Measurements from ENCODE around the gene FARP1. TPM values are rescaled to one million over a fixed set of nuclear protein-coding genes. Genes with fewer than 3 reads are reported as not detected.
A peak's percentile ranks its signal among the peaks of the same experiment; 100 is the strongest.

The FARP1 gene
- total RNA-seq, 1 donor from 2014 or later, result 36.5 TPM

- Histone ChIP-seq H3K4me3 (ENCODE audit: low read length in 3 of 3) (peak overlapping the region in 2 of 3 donors; percentile 63 to 67), H3K36me3 (ENCODE audit: control insufficient read depth in 3 of 3, insufficient read depth in 3 of 3, low read length in 3 of 3) (peaks cover 0 to 7% (median 4%) of the 10 kb centered on the region in 3 donors), H3K9ac (ENCODE audit: low read depth in 1 of 3, low read length in 3 of 3) (peak overlapping the region in 1 of 3 donors; percentile 72), H3K4me1 (ENCODE audit: control insufficient read depth in 3 of 3, insufficient read depth in 3 of 3, low read length in 3 of 3) (peaks cover 6 to 19% (median 8%) of the 10 kb centered on the region in 3 donors), H3K9me3 (ENCODE audit: control insufficient read depth in 3 of 3, low read length in 3 of 3) (no peaks in the 10 kb centered on the region), H3K27me3 (ENCODE audit: control insufficient read depth in 3 of 3, insufficient read depth in 3 of 3, low read length in 3 of 3) (no peaks in the 10 kb centered on the region), H3K27ac (ENCODE audit: low read depth, low read length) (no peak overlapping the region)
These were observed 285.5 kb downstream of the FARP1 start for GRCh38 chr13:98428256-98428966.

- no peaks in the 10 kb centered on the region for H3K9me3 ChIP-seq (ENCODE audit: control insufficient read depth in 3 of 3, low read length in 3 of 3)
- no peak overlapping the region for H3K9ac ChIP-seq (ENCODE audit: low read depth in 1 of 3, low read length in 3 of 3)
- H3K27me3 ChIP-seq (ENCODE audit: control insufficient read depth in 3 of 3, insufficient read depth in 3 of 3, low read length in 3 of 3), result no peaks in the 10 kb centered on the region
- peaks cover 0 to 5% (median 4%) of the 10 kb centered on the region in 3 donors for H3K36me3 ChIP-seq (ENCODE audit: control insufficient read depth in 3 of 3, insufficient read depth in 3 of 3, low read length in 3 of 3)
- peaks cover 6 to 19% (median 8%) of the 10 kb centered on the region in 3 donors for H3K4me1 ChIP-seq (ENCODE audit: control insufficient read depth in 3 of 3, insufficient read depth in 3 of 3, low read length in 3 of 3)
- no peak overlapping the region for H3K27ac ChIP-seq (ENCODE audit: low read depth, low read length)
- H3K4me3 ChIP-seq (ENCODE audit: low read length in 3 of 3), result no peak overlapping the region
These were observed 286.2 kb downstream of the FARP1 start for GRCh38 chr13:98429081-98429480.

GRCh38 chr13:98429531-98429930 is 286.6 kb downstream of the FARP1 start:
- peaks cover 0 to 5% (median 4%) of the 10 kb centered on the region in 3 donors for H3K36me3 ChIP-seq (ENCODE audit: control insufficient read depth in 3 of 3, insufficient read depth in 3 of 3, low read length in 3 of 3)

GRCh38 chr13:98429977-98430736 is 287.3 kb downstream of the FARP1 start:
- Histone ChIP-seq H3K4me1 (ENCODE audit: control insufficient read depth in 3 of 3, insufficient read depth in 3 of 3, low read length in 3 of 3) (peaks cover 6 to 21% (median 8%) of the 10 kb centered on the region in 3 donors), H3K4me3 (ENCODE audit: low read length in 3 of 3) (no peak overlapping the region), H3K27me3 (ENCODE audit: control insufficient read depth in 3 of 3, insufficient read depth in 3 of 3, low read length in 3 of 3) (no peaks in the 10 kb centered on the region), H3K36me3 (ENCODE audit: control insufficient read depth in 3 of 3, insufficient read depth in 3 of 3, low read length in 3 of 3) (peaks cover 0 to 5% (median 4%) of the 10 kb centered on the region in 3 donors), H3K9me3 (ENCODE audit: control insufficient read depth in 3 of 3, low read length in 3 of 3) (no peaks in the 10 kb centered on the region), H3K27ac (ENCODE audit: low read depth, low read length) (no peak overlapping the region), H3K9ac (ENCODE audit: low read depth in 1 of 3, low read length in 3 of 3) (no peak overlapping the region)

More at GRCh38 chr13:98429531-98429930, 286.6 kb downstream of the FARP1 start:
- Histone ChIP-seq H3K27ac (ENCODE audit: low read depth, low read length) (no peak overlapping the region), H3K4me1 (ENCODE audit: control insufficient read depth in 3 of 3, insufficient read depth in 3 of 3, low read length in 3 of 3) (peaks cover 6 to 19% (median 8%) of the 10 kb centered on the region in 3 donors), H3K27me3 (ENCODE audit: control insufficient read depth in 3 of 3, insufficient read depth in 3 of 3, low read length in 3 of 3) (no peaks in the 10 kb centered on the region), H3K9me3 (ENCODE audit: control insufficient read depth in 3 of 3, low read length in 3 of 3) (no peaks in the 10 kb centered on the region), H3K4me3 (ENCODE audit: low read length in 3 of 3) (no peak overlapping the region), H3K9ac (ENCODE audit: low read depth in 1 of 3, low read length in 3 of 3) (no peak overlapping the region)

GRCh38 chr13:98432638-98433037 is 289.7 kb downstream of the FARP1 start:
- no peak overlapping the region for H3K27ac ChIP-seq (ENCODE audit: low read depth, low read length)
- H3K4me3 ChIP-seq (ENCODE audit: low read length in 3 of 3), result no peak overlapping the region
- peaks cover 0 to 8% (median 2%) of the 10 kb centered on the region in 3 donors for H3K36me3 ChIP-seq (ENCODE audit: control insufficient read depth in 3 of 3, insufficient read depth in 3 of 3, low read length in 3 of 3)
- H3K9me3 ChIP-seq (ENCODE audit: control insufficient read depth in 3 of 3, low read length in 3 of 3), result no peaks in the 10 kb centered on the region
- H3K4me1 ChIP-seq (ENCODE audit: control insufficient read depth in 3 of 3, insufficient read depth in 3 of 3, low read length in 3 of 3), result peaks cover 8 to 24% (median 13%) of the 10 kb centered on the region in 3 donors
- H3K27me3 ChIP-seq (ENCODE audit: control insufficient read depth in 3 of 3, insufficient read depth in 3 of 3, low read length in 3 of 3), result no peaks in the 10 kb centered on the region
- no peak overlapping the region for H3K9ac ChIP-seq (ENCODE audit: low read depth in 1 of 3, low read length in 3 of 3)

GRCh38 chr13:98433654-98434053 is 290.8 kb downstream of the FARP1 start:
- Histone ChIP-seq H3K9ac (ENCODE audit: low read depth in 1 of 3, low read length in 3 of 3) (no peak overlapping the region), H3K9me3 (ENCODE audit: control insufficient read depth in 3 of 3, low read length in 3 of 3) (no peaks in the 10 kb centered on the region), H3K4me1 (ENCODE audit: control insufficient read depth in 3 of 3, insufficient read depth in 3 of 3, low read length in 3 of 3) (peaks cover 0 to 14% (median 7%) of the 10 kb centered on the region in 3 donors), H3K27ac (ENCODE audit: low read depth, low read length) (no peak overlapping the region), H3K36me3 (ENCODE audit: control insufficient read depth in 3 of 3, insufficient read depth in 3 of 3, low read length in 3 of 3) (peaks cover 0 to 2% (median 1%) of the 10 kb centered on the region in 3 donors), H3K4me3 (ENCODE audit: low read length in 3 of 3) (no peak overlapping the region), H3K27me3 (ENCODE audit: control insufficient read depth in 3 of 3, insufficient read depth in 3 of 3, low read length in 3 of 3) (no peaks in the 10 kb centered on the region)

GRCh38 chr13:98434060-98434459 is 291.2 kb downstream of the FARP1 start:
- H3K9ac ChIP-seq (ENCODE audit: low read depth in 1 of 3, low read length in 3 of 3), result no peak overlapping the region
- H3K4me3 ChIP-seq (ENCODE audit: low read length in 3 of 3), result no peak overlapping the region
- H3K27ac ChIP-seq (ENCODE audit: low read depth, low read length), result no peak overlapping the region
- H3K36me3 ChIP-seq (ENCODE audit: control insufficient read depth in 3 of 3, insufficient read depth in 3 of 3, low read length in 3 of 3), result peaks cover 0 to 2% (median 0%) of the 10 kb centered on the region in 3 donors
- H3K27me3 ChIP-seq (ENCODE audit: control insufficient read depth in 3 of 3, insufficient read depth in 3 of 3, low read length in 3 of 3), result no peaks in the 10 kb centered on the region
- peaks cover 0 to 13% (median 7%) of the 10 kb centered on the region in 3 donors for H3K4me1 ChIP-seq (ENCODE audit: control insufficient read depth in 3 of 3, insufficient read depth in 3 of 3, low read length in 3 of 3)
- H3K9me3 ChIP-seq (ENCODE audit: control insufficient read depth in 3 of 3, low read length in 3 of 3), result no peaks in the 10 kb centered on the region

- Histone ChIP-seq H3K27ac (ENCODE audit: low read depth, low read length) (no peak overlapping the region), H3K9me3 (ENCODE audit: control insufficient read depth in 3 of 3, low read length in 3 of 3) (no peaks in the 10 kb centered on the region), H3K9ac (ENCODE audit: low read depth in 1 of 3, low read length in 3 of 3) (no peak overlapping the region), H3K36me3 (ENCODE audit: control insufficient read depth in 3 of 3, insufficient read depth in 3 of 3, low read length in 3 of 3) (peaks cover 0 to 2% (median 0%) of the 10 kb centered on the region in 3 donors), H3K4me1 (ENCODE audit: control insufficient read depth in 3 of 3, insufficient read depth in 3 of 3, low read length in 3 of 3) (peaks cover 0 to 13% (median 7%) of the 10 kb centered on the region in 3 donors), H3K4me3 (ENCODE audit: low read length in 3 of 3) (no peak overlapping the region), H3K27me3 (ENCODE audit: control insufficient read depth in 3 of 3, insufficient read depth in 3 of 3, low read length in 3 of 3) (no peaks in the 10 kb centered on the region)
These were observed 292.5 kb downstream of the FARP1 start for GRCh38 chr13:98435376-98435775.

GRCh38 chr13:98436233-98436910 is 293.5 kb downstream of the FARP1 start:
- H3K4me1 ChIP-seq (ENCODE audit: control insufficient read depth in 3 of 3, insufficient read depth in 3 of 3, low read length in 3 of 3), result peaks cover 0 to 13% (median 7%) of the 10 kb centered on the region in 3 donors
- no peaks in the 10 kb centered on the region for H3K9me3 ChIP-seq (ENCODE audit: control insufficient read depth in 3 of 3, low read length in 3 of 3)
- H3K9ac ChIP-seq (ENCODE audit: low read depth in 1 of 3, low read length in 3 of 3), result no peak overlapping the region
- H3K36me3 ChIP-seq (ENCODE audit: control insufficient read depth in 3 of 3, insufficient read depth in 3 of 3, low read length in 3 of 3), result peaks cover 0 to 4% (median 2%) of the 10 kb centered on the region in 3 donors
- H3K27me3 ChIP-seq (ENCODE audit: control insufficient read depth in 3 of 3, insufficient read depth in 3 of 3, low read length in 3 of 3), result no peaks in the 10 kb centered on the region
- no peak overlapping the region for H3K4me3 ChIP-seq (ENCODE audit: low read length in 3 of 3)
- no peak overlapping the region for H3K27ac ChIP-seq (ENCODE audit: low read depth, low read length)
